Stimulated activated CD8-positive, alpha-beta memory T cell treated with anti-CD3 and anti-CD28 coated beads, Interleukin-12 subunit alpha, Interleukin-12 subunit beta, amount 100 ng/mL, for 4 hours (primary cell): Measurements from ENCODE around the gene PYROXD2.

ENCODE experiments used
- DNase-seq: peaks from one replicate; pipeline ENCODE4 v3.0.0-alpha.2; 2020; ENCODE audit warnings: low read depth

PYROXD2 gene

GRCh38 chr10:98433881-98434732 is 19.1 kb upstream of the PYROXD2 start:
- no peak for DNase-seq

- DNase-seq, result no peak
Measured at GRCh38 chr10:98433371-98433770, 18.4 kb upstream of the PYROXD2 start.

GRCh38 chr10:98432330-98432729 is 17.3 kb upstream of the PYROXD2 start:
- DNase-seq, result no peak

- no peak for DNase-seq
Measured at GRCh38 chr10:98431016-98431415, 16.0 kb upstream of the PYROXD2 start.

DNA sequence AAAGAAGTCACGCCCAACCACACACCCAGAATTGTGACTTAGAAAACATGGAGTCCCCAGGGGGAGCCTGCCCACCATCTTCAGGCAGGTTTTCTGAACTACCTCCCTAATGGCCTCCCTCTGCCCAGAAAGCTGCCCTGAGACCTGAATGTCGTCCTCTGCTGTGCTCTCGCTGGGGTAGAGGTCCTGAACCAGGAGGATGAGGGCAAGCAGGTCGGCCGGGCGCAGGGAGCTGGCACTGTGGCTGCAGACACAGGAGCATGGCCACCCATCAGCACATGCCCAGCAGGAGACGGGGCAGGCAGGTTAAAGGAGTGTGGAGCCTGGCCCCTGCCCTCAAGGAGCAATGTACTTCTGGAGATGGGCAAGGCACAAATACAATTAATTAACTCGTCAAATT is 15.4 kb upstream of the PYROXD2 start:
- DNase-seq, result no peak

DNA sequence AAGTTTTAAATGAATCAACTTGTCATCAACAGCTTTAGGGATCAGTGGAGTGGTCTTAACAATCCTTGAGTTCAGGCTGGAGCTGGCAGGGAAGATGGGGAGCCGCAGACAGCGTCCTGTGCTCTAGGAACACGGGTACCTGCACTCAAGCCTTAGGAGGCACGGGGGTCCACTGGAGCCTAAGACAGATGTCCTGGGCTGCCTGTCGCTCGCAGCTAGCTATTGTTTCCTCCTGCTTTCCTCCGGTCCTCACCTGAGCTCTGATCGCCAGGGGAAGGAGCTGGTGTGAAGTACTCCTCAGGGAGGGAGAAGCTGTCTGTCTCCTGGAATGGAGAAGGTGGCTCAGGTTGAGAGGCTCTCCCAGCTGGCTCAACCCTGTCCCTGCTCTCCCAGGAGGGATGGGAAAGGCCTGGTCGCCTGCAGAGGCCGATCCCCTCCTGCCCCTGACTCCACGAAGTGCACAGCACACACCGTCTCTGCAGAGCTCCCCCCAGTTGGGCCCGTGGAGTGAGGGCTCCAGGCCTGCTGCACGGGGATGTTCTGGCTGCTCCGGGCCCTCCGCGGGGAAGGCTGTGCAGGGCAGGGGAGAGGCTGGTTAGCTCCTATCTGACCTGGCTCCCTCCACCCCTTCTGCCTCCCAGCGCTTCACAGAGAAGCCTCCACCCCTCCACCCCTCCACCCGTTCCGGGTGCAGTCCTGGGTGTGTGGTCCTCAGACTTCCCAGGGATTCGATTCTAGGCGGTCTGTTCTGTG is 14.5 kb upstream of the PYROXD2 start:
- no peak for DNase-seq

DNA sequence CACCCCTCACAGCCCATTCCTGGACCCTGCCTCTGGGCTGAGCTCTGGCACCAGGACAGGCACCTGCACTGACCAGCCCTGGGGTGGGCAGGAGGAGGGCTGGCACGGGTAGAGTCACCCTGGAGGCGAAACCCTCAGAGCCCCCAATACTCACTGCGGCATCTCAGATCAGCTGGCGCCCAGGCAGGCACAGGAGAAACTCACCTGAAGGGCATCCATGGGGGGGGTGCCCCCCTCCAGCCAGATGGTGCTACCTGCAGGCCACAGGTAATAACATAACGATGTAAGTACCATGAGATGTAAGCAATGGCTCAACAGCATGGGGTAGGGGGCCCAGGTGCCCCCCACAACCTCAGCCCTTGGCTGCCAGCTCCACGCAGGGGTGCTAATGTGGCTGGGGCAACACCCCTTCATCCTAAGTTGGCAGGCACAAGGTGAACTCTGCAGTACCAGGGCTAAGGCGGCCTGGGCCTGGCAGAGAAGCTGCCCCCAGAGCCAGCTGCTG is 12.1 kb upstream of the PYROXD2 start:
- no peak for DNase-seq

- DNase-seq, result no peak
Measured at GRCh38 chr10:98425511-98426352, 10.8 kb upstream of the PYROXD2 start.

DNA sequence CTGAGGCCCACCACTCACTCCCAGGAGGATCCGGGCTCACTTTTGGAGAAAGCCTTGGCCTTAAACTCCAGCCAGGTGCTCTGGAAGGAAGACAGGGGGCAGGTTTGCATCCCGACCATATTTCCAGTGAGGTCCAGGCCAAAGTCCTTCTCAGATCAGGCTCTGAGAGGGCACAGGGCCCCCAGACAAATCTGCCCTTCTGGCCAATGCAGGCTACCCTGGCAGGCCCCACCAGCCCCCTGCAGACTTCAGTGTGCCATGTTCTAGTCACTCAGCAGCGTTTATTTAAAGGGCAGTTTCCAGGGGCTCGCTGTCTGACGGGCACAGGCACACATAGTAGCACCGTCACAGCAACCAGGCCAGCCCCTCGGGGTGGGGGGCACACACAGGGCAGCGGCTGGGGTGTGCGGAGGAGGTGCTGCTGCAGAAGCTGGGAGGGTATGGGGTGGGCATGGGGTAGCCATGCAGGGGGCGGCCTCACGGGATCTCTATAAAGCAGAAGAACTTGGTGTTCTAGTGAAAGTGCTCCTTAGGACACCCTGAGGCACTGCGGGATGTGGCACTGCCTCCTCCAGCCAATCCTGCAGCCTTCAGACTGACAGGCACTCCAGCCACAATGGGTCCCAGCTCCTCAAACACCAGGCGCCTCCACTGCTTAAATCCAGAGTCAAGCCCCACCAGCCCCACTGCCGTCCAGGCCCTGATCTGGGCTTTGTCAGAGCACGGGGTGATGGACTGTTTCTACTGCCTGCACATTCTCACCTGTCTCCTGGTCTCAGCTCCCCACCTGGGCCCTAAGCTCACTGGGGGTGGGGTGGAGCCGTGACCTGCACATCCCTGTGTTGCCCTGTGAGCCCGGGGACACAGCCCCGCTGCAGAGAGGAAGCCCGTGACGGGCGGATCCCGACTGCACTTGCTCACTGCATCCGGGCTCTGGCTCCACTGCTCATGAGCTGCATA is 9.6 kb upstream of the PYROXD2 start:
- DNase-seq, result no peak

- no peak for DNase-seq
Measured at GRCh38 chr10:98423691-98424120, 8.7 kb upstream of the PYROXD2 start.

DNA sequence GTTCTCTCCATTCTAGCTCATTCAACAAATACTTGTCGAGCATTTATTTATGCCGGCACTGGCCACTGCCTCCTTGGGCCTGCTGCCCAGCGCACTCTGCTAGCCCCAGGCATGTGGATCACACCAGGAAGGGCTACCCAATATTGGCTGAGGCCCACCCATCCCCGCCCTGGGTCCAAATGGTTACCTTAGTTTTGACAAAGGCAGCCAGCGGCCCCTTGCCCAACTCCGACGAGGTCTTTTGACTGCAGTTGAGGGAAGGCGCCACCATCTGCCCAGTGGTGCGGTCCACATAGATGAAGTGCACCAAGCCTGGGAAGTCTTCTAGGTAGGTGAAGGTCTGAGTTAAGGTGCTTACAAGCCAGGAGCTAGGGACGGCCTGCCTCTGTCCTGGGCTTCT is 7.2 kb upstream of the PYROXD2 start:
- DNase-seq, result no peak

DNA sequence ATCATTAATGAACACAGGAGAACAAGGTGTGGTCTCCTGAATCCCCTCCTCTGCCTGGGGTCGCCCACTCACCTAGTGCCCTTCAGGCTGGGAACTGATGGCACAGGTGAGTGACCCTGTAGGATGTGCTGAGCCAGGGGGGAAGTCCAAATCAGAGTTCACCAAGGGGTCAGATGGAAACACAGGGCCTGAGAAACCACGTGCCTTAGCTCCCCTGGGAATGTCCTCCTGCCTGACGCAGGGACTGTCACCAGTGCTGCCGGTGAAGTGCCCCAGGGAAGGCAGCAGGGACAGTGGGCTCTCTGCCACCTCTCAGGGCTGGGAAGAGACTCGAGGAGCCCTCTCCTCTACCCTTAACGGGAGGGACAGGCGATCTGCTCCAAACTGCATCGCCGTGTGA is 5.8 kb upstream of the PYROXD2 start:
- no peak for DNase-seq

GRCh38 chr10:98419469-98420261 is 4.7 kb upstream of the PYROXD2 start:
- no peak for DNase-seq

DNA sequence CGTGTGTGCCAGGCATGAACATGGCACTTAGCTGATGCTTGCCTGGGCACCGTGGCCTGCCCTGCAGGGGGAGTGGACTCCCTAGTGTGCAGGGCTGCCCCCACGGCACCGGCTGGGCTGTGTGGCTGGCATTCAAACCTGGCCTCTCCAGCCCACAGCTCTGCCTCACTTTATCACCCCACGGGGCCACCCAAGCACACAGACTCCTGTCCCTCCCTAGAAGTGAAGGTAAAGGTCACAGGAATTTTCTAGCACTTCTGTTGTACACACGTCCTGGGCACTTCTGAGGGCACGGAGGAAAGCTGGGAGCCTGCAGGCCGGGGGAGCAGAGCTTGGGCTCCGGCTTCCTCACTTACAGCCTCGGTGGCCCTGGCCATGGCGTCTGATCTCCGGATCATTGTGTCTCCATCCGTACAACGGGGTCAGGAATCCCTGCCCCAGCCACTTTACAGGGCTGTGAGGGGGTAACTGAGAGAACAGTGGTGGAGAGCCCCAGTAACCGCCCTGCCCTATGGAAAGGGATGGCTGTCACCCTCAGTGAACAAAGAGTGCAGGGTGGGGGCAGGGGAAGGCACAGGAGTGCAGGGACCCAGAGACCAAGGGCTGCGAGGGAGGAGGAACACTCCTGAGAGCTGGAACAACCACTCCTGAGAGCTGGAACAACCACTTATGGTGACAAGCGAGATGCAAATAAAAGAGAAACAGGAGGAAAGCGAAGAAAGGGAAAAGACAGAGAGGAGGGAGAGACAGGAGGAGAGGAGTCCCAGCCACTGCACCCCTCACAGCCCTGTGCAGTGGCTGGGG is 3.9 kb upstream of the PYROXD2 start:
- no peak for DNase-seq

- DNase-seq, result no peak
Measured at GRCh38 chr10:98417973-98418664, 3.1 kb upstream of the PYROXD2 start.

GRCh38 chr10:98417481-98417959 is 2.5 kb upstream of the PYROXD2 start:
- no peak for DNase-seq

- DNase-seq, result no peak
Measured at GRCh38 chr10:98416606-98417388, 1.8 kb upstream of the PYROXD2 start.

- DNase-seq, result no peak
Measured at GRCh38 chr10:98415731-98416119, 743 bp upstream of the PYROXD2 start.
